Forelimb muscle (tissue), 1 donor: Measurements from ENCODE around the gene CPNE6. TPM values are rescaled to one million over a fixed set of nuclear protein-coding genes. Genes with fewer than 3 reads are reported as not detected.
"Not testable (repeated sequence)": the region's sequence is repeated elsewhere in the genome, so short reads cannot be mapped to it uniquely, and the experiment has no call there.

Experiments
- DNase-seq: peaks from one replicate; pipeline ENCODE4 v3.0.0-alpha.2; 2013; ENCODE audit warnings: low read depth
- polyA plus RNA-seq: library from polyadenylated mRNA; unstranded; fragments of 120-200 nt; gene quantifications from one replicate; pipeline ENCODE4 v1.2.1, GENCODE V29; 2013; ENCODE audit not compliant: insufficient read length

The CPNE6 gene
- not detected for polyA plus RNA-seq

GRCh38 chr14:24071144-24071697, at the start of gene CPNE6:
CPNE6 (plus strand) TSS chr14:24071562; CDS start chr14:24072937, 1,375 bp downstream.
- DNase-seq, result no peak

- not testable (repeated sequence) for DNase-seq
These were observed 46.4 kb upstream of the CPNE6 start for GRCh38 chr14:24024939-24025418.

GRCh38 chr14:24029687-24030086, 41.7 kb upstream of the CPNE6 start:
- DNase-seq, result not testable (repeated sequence)

GRCh38 chr14:24031331-24031730, 40.0 kb upstream of the CPNE6 start:
- not testable (repeated sequence) for DNase-seq

- DNase-seq, result no peak
These were observed 38.5 kb upstream of the CPNE6 start for GRCh38 chr14:24032727-24033418.

GRCh38 chr14:24035769-24036168, 35.6 kb upstream of the CPNE6 start:
- DNase-seq, result not testable (repeated sequence)

GRCh38 chr14:24036169-24036962, 35.0 kb upstream of the CPNE6 start:
- DNase-seq, result no peak

GRCh38 chr14:24036963-24037657, 34.3 kb upstream of the CPNE6 start:
- not testable (repeated sequence) for DNase-seq

GRCh38 chr14:24037658-24038037, 33.7 kb upstream of the CPNE6 start:
- DNase-seq, result no peak

GRCh38 chr14:24038686-24039085, 32.7 kb upstream of the CPNE6 start:
- DNase-seq, result no peak

- DNase-seq, result no peak
These were observed 30.7 kb upstream of the CPNE6 start for GRCh38 chr14:24040692-24041091.

- DNase-seq, result no peak
These were observed 28.6 kb upstream of the CPNE6 start for GRCh38 chr14:24042746-24043145.

GRCh38 chr14:24049002-24049401, 22.4 kb upstream of the CPNE6 start:
- not testable (repeated sequence) for DNase-seq

- DNase-seq, result not testable (repeated sequence)
These were observed 20.6 kb upstream of the CPNE6 start for GRCh38 chr14:24050753-24051152.

- no peak for DNase-seq
These were observed 20.1 kb upstream of the CPNE6 start for GRCh38 chr14:24051176-24051788.

GRCh38 chr14:24051789-24052655, 19.3 kb upstream of the CPNE6 start, which contains the start of gene CARMIL3:
CARMIL3 (plus strand) TSS chr14:24052009; CDS start chr14:24052154, 145 bp downstream.
- no peak for DNase-seq

- no peak for DNase-seq
These were observed 18.5 kb upstream of the CPNE6 start for GRCh38 chr14:24052656-24053547.

- no peak for DNase-seq
These were observed 17.6 kb upstream of the CPNE6 start for GRCh38 chr14:24053548-24054323.

GRCh38 chr14:24054324-24054641, 17.1 kb upstream of the CPNE6 start:
- no peak for DNase-seq
